KMS-11 (cell line): ENCODE measurements around the gene HES3.

Experiments
- H2AFZ ChIP-seq: fragments of 200-600 bp; sonication (generic); 2 replicates; pipeline ENCODE4 v1.6.1; 2016; ENCODE audit warnings: antibody characterized with exemption, mixed run types, low read depth
- H3K27ac ChIP-seq: fragments of 200-600 bp; sonication (generic); 2 replicates; pipeline ENCODE4 v1.6.1; 2016; ENCODE audit warnings: mild to moderate bottlenecking, mixed run types
- H3K27me3 ChIP-seq: fragments of 200-600 bp; sonication (generic); 2 replicates; pipeline ENCODE4 v1.6.1; 2017; ENCODE audit warnings: mild to moderate bottlenecking, low read depth, mixed run types, moderate library complexity; ENCODE audit not compliant: insufficient read depth
- H3K36me3 ChIP-seq: fragments of 200-600 bp; sonication (generic); 2 replicates; pipeline ENCODE4 v1.6.1; 2017; ENCODE audit warnings: mild to moderate bottlenecking, mixed run types; ENCODE audit not compliant: insufficient read depth
- H3K4me1 ChIP-seq: fragments of 200-600 bp; sonication (generic); 2 replicates; pipeline ENCODE4 v1.6.1; 2016; ENCODE audit warnings: mild to moderate bottlenecking, low read depth, mixed run types; ENCODE audit not compliant: poor library complexity, severe bottlenecking
- H3K4me2 ChIP-seq: fragments of 200-600 bp; sonication (generic); 2 replicates; pipeline ENCODE4 v1.7.0; 2016; ENCODE audit warnings: mild to moderate bottlenecking, mixed run types
- H3K4me3 ChIP-seq: fragments of 200-600 bp; sonication (generic); IDR thresholded peaks from 2 replicates; pipeline ENCODE4 v1.6.1; 2017; ENCODE audit warnings: low read depth, low read length, mixed read lengths; ENCODE audit not compliant: insufficient read depth
- H3K79me2 ChIP-seq: fragments of 200-600 bp; sonication (generic); 2 replicates; pipeline ENCODE4 v1.6.1; 2016; ENCODE audit warnings: low read depth, mixed run types; ENCODE audit not compliant: insufficient read depth
- H3K9ac ChIP-seq: fragments of 200-600 bp; sonication (generic); 2 replicates; pipeline ENCODE4 v1.6.1; 2016; ENCODE audit warnings: mild to moderate bottlenecking, mixed run types
- H4K20me1 ChIP-seq: fragments of 200-600 bp; sonication (generic); 2 replicates; pipeline ENCODE4 v1.6.1; 2016; ENCODE audit warnings: mild to moderate bottlenecking, mixed run types; ENCODE audit not compliant: insufficient read depth
- CTCF ChIP-seq: fragments of 200-600 bp; sonication (generic); conservative IDR thresholded peaks from 2 replicates; pipeline ENCODE4 v1.6.1; 2017; ENCODE audit warnings: low read depth, mild to moderate bottlenecking, antibody characterized with exemption, low read length, moderate library complexity, mixed read lengths

Gene HES3

DNA sequence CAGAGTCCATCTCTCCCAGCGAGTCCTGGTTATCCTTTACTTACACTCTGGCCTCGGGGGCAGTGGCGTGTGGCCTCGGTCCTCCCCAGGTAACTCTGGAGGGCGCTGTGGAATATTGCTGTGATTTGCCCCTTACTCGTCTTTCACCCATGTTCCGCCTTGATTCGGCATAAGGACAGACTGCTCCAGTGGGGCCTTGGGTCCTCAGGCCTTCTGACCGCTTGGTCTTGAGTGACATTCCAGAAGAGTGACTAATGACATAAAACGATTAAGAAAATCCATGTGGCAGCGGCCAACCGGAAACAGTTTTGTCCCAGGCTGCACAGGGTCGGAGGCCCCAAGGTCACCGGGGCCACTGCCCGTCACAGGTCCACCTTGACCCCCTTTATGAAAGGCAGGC is 19.3 kb upstream of the HES3 start:
- no peaks in the 10 kb centered on the region for H3K79me2 ChIP-seq
- no peak overlapping the region for H3K27ac ChIP-seq
- H3K4me2 ChIP-seq = no peak overlapping the region
- no peak overlapping the region for H2AFZ ChIP-seq
- no peaks in the 10 kb centered on the region for H4K20me1 ChIP-seq
- no peaks in the 10 kb centered on the region for H3K27me3 ChIP-seq
- no peak overlapping the region for H3K4me3 ChIP-seq
- no peaks in the 10 kb centered on the region for H3K4me1 ChIP-seq
- no peak overlapping the region for H3K9ac ChIP-seq
- TF ChIP-seq CTCF = no peak
- peaks cover 3% of the 10 kb centered on the region; the same call in 1 of the 2 replicates for H3K36me3 ChIP-seq

DNA sequence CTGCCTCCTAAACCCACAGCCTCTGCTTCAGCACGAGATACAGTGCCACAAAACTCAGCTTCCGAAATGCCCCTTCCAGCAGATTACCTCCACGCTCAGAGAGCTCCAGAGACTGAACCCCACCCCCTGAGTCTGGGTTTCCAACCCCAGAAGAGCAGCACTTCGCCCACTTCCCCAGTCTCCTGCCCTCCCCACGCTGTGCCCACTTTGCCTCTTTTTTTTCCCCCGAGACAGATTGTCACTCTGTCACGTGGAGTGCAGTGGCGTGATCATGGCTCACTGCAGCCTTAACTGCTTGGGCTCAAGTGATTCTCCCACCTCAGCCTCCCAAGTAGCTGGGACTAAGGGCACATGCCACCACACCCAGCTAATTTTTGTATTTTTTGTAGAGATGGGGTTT is 18.3 kb upstream of the HES3 start:
- no peaks in the 10 kb centered on the region for H3K4me1 ChIP-seq
- H3K36me3 ChIP-seq = peaks cover 3% of the 10 kb centered on the region; the same call in 1 of the 2 replicates
- H4K20me1 ChIP-seq = no peaks in the 10 kb centered on the region
- no peaks in the 10 kb centered on the region for H3K27me3 ChIP-seq
- H3K4me3 ChIP-seq = no peak overlapping the region
- H3K27ac ChIP-seq = no peak overlapping the region
- no peak overlapping the region for H3K4me2 ChIP-seq
- no peak overlapping the region for H3K9ac ChIP-seq
- H2AFZ ChIP-seq = no peak overlapping the region
- no peaks in the 10 kb centered on the region for H3K79me2 ChIP-seq
- TF ChIP-seq CTCF = no peak

DNA sequence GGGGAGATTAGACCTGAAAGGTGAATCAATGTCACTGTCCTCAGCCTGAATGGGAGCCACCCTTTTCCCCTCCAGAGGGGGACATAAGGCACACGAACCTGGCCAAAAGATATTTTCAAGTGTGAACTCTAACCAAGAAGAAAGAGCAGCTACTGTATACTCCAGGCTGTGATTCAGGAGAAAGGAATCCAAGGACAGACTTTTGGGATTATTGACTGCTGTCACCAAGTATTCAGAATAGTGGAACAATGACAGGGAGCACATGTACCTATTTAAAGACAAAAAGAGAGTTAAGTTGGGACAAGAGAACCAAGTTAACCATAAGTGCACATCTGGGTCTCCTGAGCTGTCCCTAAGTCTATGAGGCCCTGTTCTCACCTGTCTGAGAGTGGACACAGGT is 10.6 kb upstream of the HES3 start:
- Histone ChIP-seq H4K20me1 (no peaks in the 10 kb centered on the region), H3K4me2 (no peak overlapping the region), H3K9ac (no peak overlapping the region), H3K79me2 (peaks cover 22% of the 10 kb centered on the region), H2AFZ (no peak overlapping the region), H3K4me3 (no peak overlapping the region), H3K27me3 (no peaks in the 10 kb centered on the region; the same call in 1 of the 2 replicates), H3K36me3 (peaks cover 8% of the 10 kb centered on the region; the same call in 1 of the 2 replicates), H3K4me1 (peaks cover 6% of the 10 kb centered on the region), H3K27ac (no peak overlapping the region)
- no peak for TF ChIP-seq CTCF

DNA sequence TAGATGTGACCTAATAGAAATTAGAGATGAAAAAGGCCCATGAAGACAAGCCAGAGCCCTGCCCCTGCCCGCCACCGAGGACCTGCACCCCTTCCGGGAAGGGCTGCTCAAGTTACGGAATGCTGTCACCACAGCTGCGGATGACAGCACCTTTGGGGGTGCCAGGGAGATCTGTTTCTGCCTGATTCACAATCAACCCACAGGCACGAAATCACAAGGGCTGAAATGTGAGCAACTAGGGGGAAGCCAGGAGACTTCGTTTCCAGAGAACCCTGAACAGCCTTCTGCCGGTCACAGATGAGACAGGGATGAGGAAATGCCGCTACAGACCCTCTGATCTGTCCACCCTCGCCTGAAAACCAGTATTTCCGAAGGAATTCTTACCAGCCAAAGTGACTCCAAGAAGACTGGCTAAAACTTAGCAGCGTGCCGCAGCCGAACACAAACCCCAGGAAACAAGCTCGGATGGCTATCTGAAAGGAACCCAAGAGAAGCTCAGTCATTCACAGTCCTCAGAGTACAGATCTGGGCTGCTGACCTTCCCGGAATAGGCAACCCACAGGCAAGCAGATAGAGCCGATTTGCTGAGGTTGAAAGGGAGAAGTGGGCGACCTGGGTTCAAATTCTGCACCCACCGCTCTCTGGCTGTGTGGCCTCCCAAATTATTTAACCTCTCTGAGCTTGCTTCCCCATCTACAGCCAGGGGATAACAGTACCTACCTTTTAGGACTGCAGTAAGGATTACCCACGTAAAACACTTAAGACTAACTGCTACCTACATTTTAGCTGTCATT is 9.3 kb upstream of the HES3 start:
- no peaks in the 10 kb centered on the region for H4K20me1 ChIP-seq
- peaks cover 11% of the 10 kb centered on the region; the same call in 1 of the 2 replicates for H3K27me3 ChIP-seq
- peaks cover 22% of the 10 kb centered on the region for H3K79me2 ChIP-seq
- peaks cover 6% of the 10 kb centered on the region for H3K4me1 ChIP-seq
- peak overlapping the region; percentile 83 for H3K9ac ChIP-seq
- peak overlapping the region; percentile 44 for H2AFZ ChIP-seq
- peak overlapping the region; percentile 36; the same call in 1 of the 2 replicates for H3K27ac ChIP-seq
- TF ChIP-seq CTCF = no peak
- H3K36me3 ChIP-seq = peaks cover 6% of the 10 kb centered on the region; the same call in 1 of the 2 replicates
- peak overlapping the region; percentile 89 for H3K4me2 ChIP-seq
- H3K4me3 ChIP-seq = peak overlapping the region; percentile 61
